ENCODE data around the gene SCGB3A1.

GRCh38 chr5:180636403-180637075 is 45.2 kb upstream of the SCGB3A1 start:
- no peak for TF ChIP-seq POLR2A (IDR thresholded peaks at IDR 0.05)
- no peak for TF ChIP-seq CTCF (IDR thresholded peaks at IDR 0.05 in 8 of 11, conservative IDR thresholded peaks at IDR 0.05 in 3 of 11)
- no peak for TF ChIP-seq POLR2AphosphoS5 (IDR thresholded peaks at IDR 0.05)
